HepG2 (cell line): ENCODE results near the gene DCST2. TPM values are rescaled to one million over a fixed set of nuclear protein-coding genes. Genes with fewer than 3 reads are reported as not detected.

Source experiments
- ARNTL ChIP-seq: sonication (generic); formaldehyde crosslinking; IDR thresholded peaks from 2 replicates; pipeline ENCODE4 v1.4.0; 2020; ENCODE audit warnings: mild to moderate bottlenecking, missing genetic modification reagents
- BHLHE40 ChIP-seq: IDR thresholded peaks from 2 replicates; pipeline ENCODE4 v1.6.1; 2011; ENCODE audit warnings: low read length, improper control_type of control experiment
- CREB3 ChIP-seq: sonication (generic); formaldehyde crosslinking; IDR thresholded peaks from 2 replicates; pipeline ENCODE4 v1.5.0; 2020; ENCODE audit warnings: missing genetic modification reagents
- ELF3 ChIP-seq: IDR thresholded peaks from 2 replicates; pipeline ENCODE4 v1.6.1; 2016; ENCODE audit warnings: missing genetic modification reagents, missing compliant biosample characterization
- GABPA ChIP-seq, 2 experiments: IDR thresholded peaks; 2 replicates each; pipeline ENCODE4 v1.6.1; 2011 to 2016; ENCODE audit warnings: low read depth in 2 of 2, low read length in 1 of 2, missing biosample characterization in 1 of 2, missing genetic modification characterization in 1 of 2
- HBP1 ChIP-seq: IDR thresholded peaks from 2 replicates; pipeline ENCODE4 v1.6.1; 2016; ENCODE audit warnings: low read depth, control low read depth
- HNRNPUL1 ChIP-seq: fragments of 200-400 bp; formaldehyde crosslinking; IDR thresholded peaks from 2 replicates; pipeline ENCODE4 v1.6.1; 2017; ENCODE audit warnings: low read depth, mild to moderate bottlenecking, low read length, moderate library complexity
- MTA1 ChIP-seq: sonication (generic); formaldehyde crosslinking; IDR thresholded peaks from 2 replicates; pipeline ENCODE4 v1.4.0; 2020; ENCODE audit warnings: missing genetic modification reagents, mild to moderate bottlenecking, borderline replicate concordance
- NFIC ChIP-seq: IDR thresholded peaks from 2 replicates; pipeline ENCODE4 v1.6.1; 2012; ENCODE audit warnings: mild to moderate bottlenecking, low read length, inconsistent platforms
- RFXANK ChIP-seq: IDR thresholded peaks from 2 replicates; pipeline ENCODE4 v1.6.1; 2016
- SOX6 ChIP-seq, 2 experiments: fragments of 450-650 bp in 1 of 2; sonication (generic) in 1 of 2; formaldehyde crosslinking in 1 of 2; IDR thresholded peaks; 2 replicates each; pipeline versions ENCODE4 v1.4.0 to v1.6.1; 2017 to 2020; ENCODE audit warnings: antibody characterized with exemption in 1 of 2, mild to moderate bottlenecking in 1 of 2, missing genetic modification reagents in 1 of 2
- SRSF1 ChIP-seq: fragments of 200-400 bp; formaldehyde crosslinking; optimal IDR thresholded peaks from 2 replicates; pipeline ENCODE3; 2017; ENCODE audit warnings: mild to moderate bottlenecking, low read depth, low read length, moderate library complexity
- TBX2 ChIP-seq: sonication (generic); formaldehyde crosslinking; IDR thresholded peaks from 2 replicates; pipeline ENCODE4 v1.5.0; 2020; ENCODE audit warnings: missing genetic modification reagents, mild to moderate bottlenecking, borderline replicate concordance
- ZBTB25 ChIP-seq: IDR thresholded peaks from 2 replicates; pipeline ENCODE4 v1.6.1; 2018; ENCODE audit warnings: missing genetic modification reagents
- ZEB1 ChIP-seq: IDR thresholded peaks from 2 replicates; pipeline ENCODE4 v1.6.1; 2012; ENCODE audit warnings: mild to moderate bottlenecking, low read depth, inconsistent platforms; ENCODE audit not compliant: insufficient replicate concordance
- ZFAT ChIP-seq: sonication (generic); formaldehyde crosslinking; conservative IDR thresholded peaks from 2 replicates; pipeline ENCODE4 v1.8.1; 2023; ENCODE audit warnings: missing genetic modification reagents, inconsistent platforms
- ZFP37 ChIP-seq: sonication (generic); formaldehyde crosslinking; IDR thresholded peaks from 2 replicates; pipeline ENCODE4 v1.4.0; 2020; ENCODE audit warnings: missing genetic modification reagents, borderline replicate concordance
- ZFX ChIP-seq: sonication (generic); formaldehyde crosslinking; IDR thresholded peaks from 2 replicates; pipeline ENCODE4 v1.4.0; 2020; ENCODE audit warnings: mild to moderate bottlenecking, low read depth, missing genetic modification reagents, moderate library complexity
- ZNF34 ChIP-seq: sonication (generic); formaldehyde crosslinking; IDR thresholded peaks from 2 replicates; pipeline ENCODE4 v1.4.0; 2020; ENCODE audit warnings: mild to moderate bottlenecking, missing genetic modification reagents, borderline replicate concordance
- ZNF770 ChIP-seq: sonication (generic); formaldehyde crosslinking; IDR thresholded peaks from 2 replicates; pipeline ENCODE4 v1.5.0; 2020; ENCODE audit warnings: mild to moderate bottlenecking, missing genetic modification reagents
- ZNF883 ChIP-seq: sonication (generic); formaldehyde crosslinking; IDR thresholded peaks from 2 replicates; pipeline ENCODE4 v1.5.1; 2020; ENCODE audit warnings: mild to moderate bottlenecking, missing genetic modification reagents; ENCODE audit errors: not compliant biosample characterization
- polyA plus RNA-seq, 8 experiments: library from polyadenylated mRNA; depleted of rRNA in 3 of 8; stranded (reverse) in 7 of 8; unstranded in 1 of 8; fragments of >200 nt; fragmentation: Illumina TruSeq in 4 of 8; extraction: Trizol in 4 of 8; gene quantifications; 2 replicates each; pipeline versions ENCODE4 v1.2.1 to v1.2.3, GENCODE V29; 2011 to 2016; ENCODE audit warnings: low read depth in 4 of 8, missing spikeins in 1 of 8, mixed read lengths in 1 of 8; ENCODE audit not compliant: insufficient read depth in 1 of 8
- total RNA-seq, 5 experiments: library from RNA; depleted of rRNA; stranded (reverse); fragments of >200 nt; fragmentation: Illumina TruSeq; extraction: Trizol; gene quantifications; 2 replicates each; pipeline ENCODE4 v1.2.3, GENCODE V29; 2016; ENCODE audit warnings: low read depth in 1 of 5

DCST2 gene
- total and polyA plus RNA-seq, 2 of the 13 experiments (the other 11 are each of a cell fraction or from before 2014, with no cell fraction given): 0.74 TPM; not detected in 1

GRCh38 chr1:155043301-155043702 is 9.7 kb upstream of the DCST2 start (continued):
- TF ChIP-seq GABPA (IDR thresholded peaks at IDR 0.05; ENCODE audit: low read depth, low read length) (no peak), GABPA (CRISPR knock-in tag; IDR thresholded peaks at IDR 0.05; ENCODE audit: low read depth) (no peak), ARNTL (peak; percentile 20; the same call in 1 of the 2 replicates), NFIC (no peak), ZNF770 (CRISPR knock-in tag) (no peak), RFXANK (CRISPR knock-in tag) (no peak), ZNF883 (CRISPR knock-in tag) (no peak), ZEB1 (no peak), ZFAT (no peak), CREB3 (CRISPR knock-in tag) (no peak), SOX6 (IDR thresholded peaks at IDR 0.05) (no peak), SOX6 (CRISPR knock-in tag; IDR thresholded peaks at IDR 0.05) (peak; percentile 8; the same call in 1 of the 2 replicates), HNRNPUL1 (no peak), ELF3 (CRISPR knock-in tag) (no peak), ZFX (CRISPR knock-in tag) (peak; percentile 59; the same call in 1 of the 2 replicates), BHLHE40 (peak; percentile 88), SRSF1 (no peak), ZBTB25 (CRISPR knock-in tag) (no peak), ZFP37 (CRISPR knock-in tag) (no peak), ZNF34 (CRISPR knock-in tag) (no peak), HBP1 (CRISPR knock-in tag) (no peak), TBX2 (CRISPR knock-in tag) (0 out of 2 replicates have a peak, but pooled peaks have one; percentile 36), MTA1 (CRISPR knock-in tag) (0 out of 2 replicates have a peak, but pooled peaks have one; percentile 31)
